Measurements from ENCODE around the gene KCNJ10.
"Not testable (repeated sequence)": the region's sequence is repeated elsewhere in the genome, so short reads cannot be mapped to it uniquely, and the experiment has no call there.

The KCNJ10 gene

GRCh38 chr1:160069460-160070231 lies at the start of gene KCNJ10:
Gene KCNJ10 (minus strand): TSS chr1:160070160. CDS start chr1:160042532, 27,628 bp downstream.
- no peak for DNase-seq

- no peak for DNase-seq
These were observed 49.0 kb upstream of the KCNJ10 start for GRCh38 chr1:160118928-160119327.

GRCh38 chr1:160117709-160118183 lies 47.8 kb upstream of the KCNJ10 start:
- DNase-seq, result no peak

- DNase-seq, result no peak
These were observed 47.3 kb upstream of the KCNJ10 start for GRCh38 chr1:160117300-160117699.

- no peak for DNase-seq
These were observed 46.6 kb upstream of the KCNJ10 start for GRCh38 chr1:160116283-160117147.

GRCh38 chr1:160115545-160116282 lies 45.8 kb upstream of the KCNJ10 start, which contains the start of gene ATP1A2:
Gene ATP1A2 (plus strand): TSS chr1:160115759. CDS start chr1:160115862, 103 bp downstream.
- DNase-seq, result no peak

GRCh38 chr1:160114085-160114484 lies 44.1 kb upstream of the KCNJ10 start:
- no peak for DNase-seq

- no peak for DNase-seq
These were observed 43.4 kb upstream of the KCNJ10 start for GRCh38 chr1:160113407-160113806.

GRCh38 chr1:160112357-160112756 lies 42.4 kb upstream of the KCNJ10 start:
- no peak for DNase-seq

DNA sequence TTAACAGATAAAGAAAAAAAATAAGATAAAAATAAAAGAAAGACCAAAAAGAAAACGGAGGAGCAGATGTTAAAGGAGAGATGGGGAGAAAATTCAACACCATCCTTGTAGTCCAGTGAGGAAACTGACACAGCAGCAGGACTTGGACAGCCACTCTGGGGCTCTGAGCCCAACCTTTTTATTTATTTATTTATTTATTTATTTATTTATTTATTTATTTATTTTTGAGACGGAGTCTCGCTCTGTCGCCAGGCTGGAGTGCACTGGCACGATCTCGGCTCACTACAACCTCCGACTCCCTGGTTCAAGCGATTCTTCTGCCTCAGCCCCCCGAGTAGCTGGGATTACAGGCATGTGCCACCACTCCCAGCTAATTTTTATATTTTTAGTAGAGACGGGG lies 41.5 kb upstream of the KCNJ10 start:
- not testable (repeated sequence) for DNase-seq

- no peak for DNase-seq
These were observed 39.7 kb upstream of the KCNJ10 start for GRCh38 chr1:160109686-160110085.

- peak; percentile 81 for DNase-seq
These were observed 39.1 kb upstream of the KCNJ10 start for GRCh38 chr1:160108888-160109662.

DNA sequence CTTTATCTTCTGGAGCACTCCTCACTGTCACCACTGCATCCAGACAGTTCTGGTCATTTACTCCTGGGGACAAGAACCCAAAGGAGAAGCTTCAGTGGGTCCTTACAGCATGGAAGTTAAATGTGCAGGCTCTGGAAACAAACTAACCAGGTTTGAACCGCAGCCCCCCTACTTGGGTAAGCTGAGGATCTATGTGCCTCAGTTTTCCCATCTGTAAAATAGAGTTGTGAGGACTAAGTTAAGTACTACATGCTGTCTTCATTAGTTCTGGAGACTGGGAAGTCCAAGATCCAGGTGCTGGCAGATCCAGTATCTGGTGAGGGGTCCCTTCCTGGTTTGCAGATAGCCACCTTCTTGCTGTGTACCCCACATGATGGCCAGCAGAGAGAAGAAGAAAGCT lies 37.6 kb upstream of the KCNJ10 start:
- no peak for DNase-seq

- DNase-seq, result no peak
These were observed 35.2 kb upstream of the KCNJ10 start for GRCh38 chr1:160105155-160105554.

DNA sequence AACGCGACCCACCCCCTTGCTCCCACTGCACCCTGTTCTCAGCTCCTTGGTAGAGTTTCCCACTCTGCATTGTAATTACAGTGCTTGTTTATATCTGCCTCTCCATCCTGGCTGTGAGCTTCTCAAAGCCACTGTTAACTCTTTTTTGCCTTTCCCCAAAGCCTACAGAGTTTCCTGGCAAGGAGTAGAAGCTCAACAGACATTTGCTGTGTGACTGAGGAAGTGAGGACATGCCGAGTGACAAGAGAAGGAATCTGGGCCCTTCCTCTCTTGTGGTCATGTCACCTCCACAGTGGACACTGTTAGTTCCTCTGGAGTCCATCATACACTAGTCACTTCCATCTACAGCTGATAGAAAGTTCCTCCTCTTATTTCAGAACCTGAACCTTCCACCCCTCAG lies 34.5 kb upstream of the KCNJ10 start:
- DNase-seq, result no peak

- DNase-seq, result no peak
These were observed 33.9 kb upstream of the KCNJ10 start for GRCh38 chr1:160103658-160104408.

DNA sequence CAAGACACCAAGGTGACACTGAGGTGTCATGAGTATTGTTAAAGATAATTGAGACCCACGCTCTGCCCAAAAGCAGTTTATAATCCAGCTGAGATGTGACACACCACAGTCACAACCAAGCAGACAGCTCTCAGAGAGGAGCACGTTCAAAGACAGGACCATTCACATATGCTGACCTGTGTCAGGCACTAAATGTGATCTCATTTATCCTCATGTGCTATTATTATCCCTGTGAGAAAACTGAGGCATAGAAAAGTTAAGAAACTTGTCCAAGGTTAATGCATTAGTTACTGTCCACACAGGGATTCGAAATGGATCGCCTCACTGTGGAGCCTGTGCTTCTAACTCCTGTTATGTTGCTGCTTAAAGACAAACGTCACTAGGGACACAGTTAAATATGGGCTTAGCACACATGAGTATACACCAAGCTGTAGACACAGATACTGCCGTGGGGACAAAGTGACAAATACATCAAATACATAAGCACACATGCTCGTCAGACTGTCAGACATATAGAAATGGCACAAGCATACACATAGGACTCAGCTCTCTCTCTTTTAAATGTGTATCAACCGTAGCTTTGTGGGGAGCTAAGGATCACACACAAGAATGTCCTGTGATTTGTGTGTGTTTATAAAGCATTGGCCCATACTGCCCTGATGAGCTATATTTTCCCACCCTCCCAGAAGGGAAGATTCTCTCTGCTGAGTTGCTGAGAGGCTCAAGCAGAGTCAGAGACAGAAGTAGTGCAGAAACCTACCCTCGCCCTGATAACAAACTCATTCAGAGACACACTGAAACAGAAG lies 32.0 kb upstream of the KCNJ10 start:
- no peak for DNase-seq

DNA sequence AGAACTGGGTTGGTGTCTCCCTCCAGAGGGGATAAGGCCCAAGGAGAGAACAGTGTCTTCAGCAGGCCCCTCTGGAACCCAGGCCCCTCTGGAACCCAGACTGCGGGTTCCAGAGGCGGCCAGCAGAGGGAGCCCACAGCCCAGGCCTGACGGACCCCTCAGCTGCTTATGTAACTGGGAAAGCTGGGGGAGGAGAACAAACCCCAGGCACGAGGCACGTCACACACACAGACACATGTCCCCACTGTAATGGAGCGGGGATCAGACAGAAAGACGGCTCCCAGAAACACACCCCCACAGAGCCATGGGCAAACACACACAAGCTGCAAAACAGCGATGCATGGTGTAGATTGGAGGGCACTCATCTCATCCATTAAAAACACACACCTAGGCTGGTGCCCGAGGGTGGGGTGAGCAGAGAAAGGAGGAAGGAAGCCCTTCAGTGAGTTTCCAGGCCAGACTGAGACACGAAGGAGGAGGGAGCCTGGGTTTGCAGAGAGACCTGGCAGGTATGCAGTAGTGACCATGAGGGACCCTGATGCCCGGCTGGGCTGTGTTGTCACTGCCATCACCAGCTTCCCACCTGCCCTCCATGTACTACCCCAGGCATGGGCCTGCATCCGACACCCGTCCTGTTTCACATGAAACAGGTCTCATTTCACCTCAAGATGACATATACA lies 31.2 kb upstream of the KCNJ10 start:
- DNase-seq, result peak; percentile 91

DNA sequence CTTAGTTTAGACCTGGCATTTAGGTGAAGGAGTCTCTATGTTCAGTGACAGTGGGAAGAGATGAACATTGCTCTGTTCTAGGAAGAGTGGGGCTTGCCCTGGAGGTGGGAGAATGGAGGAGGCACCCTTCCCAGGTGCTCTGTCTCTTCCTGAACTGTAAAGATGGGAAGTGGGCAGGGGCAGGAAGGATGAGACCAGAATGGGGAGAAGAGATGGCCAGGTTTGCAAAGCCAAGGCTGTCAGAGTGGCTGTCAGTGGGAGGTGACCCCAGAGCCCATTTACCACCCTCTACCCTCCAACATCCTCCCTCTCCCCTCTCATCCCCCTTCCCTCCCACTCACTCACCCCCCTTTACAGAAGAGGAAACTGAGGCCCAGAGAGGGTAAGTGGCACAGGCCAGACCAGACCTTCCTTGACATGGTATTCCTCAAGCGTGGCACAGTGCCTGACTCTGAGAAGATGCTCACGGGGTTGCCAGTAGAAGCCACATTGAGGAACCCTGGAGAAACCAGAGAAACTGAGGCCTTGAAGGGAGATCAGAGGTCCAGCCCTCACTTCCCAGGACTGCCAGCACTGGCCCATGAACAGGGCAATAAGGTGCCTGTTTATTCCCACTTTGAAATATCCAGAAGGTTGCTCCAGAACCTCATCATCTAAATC lies 29.9 kb upstream of the KCNJ10 start:
- DNase-seq, result no peak
